Activated CD4-positive, alpha-beta T cell treated with anti-CD3 and anti-CD28 coated beads, Interleukin-2, amount 50 U/mL, for 24 hours (primary cell): ENCODE data around the gene MMD2.
A peak's percentile ranks its signal among the peaks of the same experiment; 100 is the strongest.
"Not testable (repeated sequence)": the region's sequence is repeated elsewhere in the genome, so short reads cannot be mapped to it uniquely, and the experiment has no call there.

Experiments
- DNase-seq, 2 donors: peaks; one replicate each; pipeline ENCODE4 v3.0.0-alpha.2; 2020; ENCODE audit warnings: low read depth in 1 of 2, low spot score in 1 of 2

MMD2 gene

GRCh38 chr7:4958477-4959301 is at the start of gene MMD2:
MMD2 (minus strand) TSS chr7:4959187; CDS start chr7:4959017, 170 bp downstream.
- DNase-seq: no peak

- no peak for DNase-seq
These were observed 46.1 kb upstream of the MMD2 start for GRCh38 chr7:5005066-5005465.

- no peak for DNase-seq
These were observed 42.9 kb upstream of the MMD2 start for GRCh38 chr7:5001911-5002310.

- DNase-seq: no peak
These were observed 42.0 kb upstream of the MMD2 start for GRCh38 chr7:5001003-5001402.

- DNase-seq: no peak
These were observed 40.5 kb upstream of the MMD2 start for GRCh38 chr7:4999369-4999950.

- no peak for DNase-seq
These were observed 39.9 kb upstream of the MMD2 start for GRCh38 chr7:4998910-4999309.

GRCh38 chr7:4998244-4998643 is 39.3 kb upstream of the MMD2 start:
- no peak for DNase-seq

GRCh38 chr7:4996696-4997222 is 37.8 kb upstream of the MMD2 start:
- no peak for DNase-seq

GRCh38 chr7:4995429-4995969 is 36.5 kb upstream of the MMD2 start:
- DNase-seq: no peak

- DNase-seq: no peak
These were observed 34.5 kb upstream of the MMD2 start for GRCh38 chr7:4993471-4993870.

- not testable (repeated sequence) for DNase-seq
These were observed 23.8 kb upstream of the MMD2 start for GRCh38 chr7:4982741-4983140.

- not testable (repeated sequence) for DNase-seq
These were observed 22.4 kb upstream of the MMD2 start for GRCh38 chr7:4981295-4981890.

- DNase-seq: not testable (repeated sequence)
These were observed 16.6 kb upstream of the MMD2 start for GRCh38 chr7:4975626-4976025.

GRCh38 chr7:4973728-4974198 is 14.8 kb upstream of the MMD2 start:
- peak; percentile 89 to 92 for DNase-seq

- DNase-seq: not testable (repeated sequence)
These were observed 13.5 kb upstream of the MMD2 start for GRCh38 chr7:4972446-4972845.

- DNase-seq: no peak
These were observed 6.5 kb upstream of the MMD2 start for GRCh38 chr7:4965295-4966022.

- no peak for DNase-seq
These were observed 5.5 kb upstream of the MMD2 start for GRCh38 chr7:4964506-4964905.

GRCh38 chr7:4962872-4963775 is 4.1 kb upstream of the MMD2 start:
- no peak for DNase-seq

GRCh38 chr7:4960363-4960762 is 1.4 kb upstream of the MMD2 start:
- no peak for DNase-seq

GRCh38 chr7:4959893-4960292 is 906 bp upstream of the MMD2 start:
- DNase-seq: no peak
